Measurements from ENCODE around the gene AP4S1.
A peak's percentile ranks its signal among the peaks of the same experiment; 100 is the strongest.

The AP4S1 gene

GRCh38 chr14:31021576-31021949 lies 3.9 kb upstream of the AP4S1 start:
- Mint-ChIP-seq H3K9me3 (no peaks in the 10 kb centered on the region), H3K4me3 (no peak overlapping the region), H3K4me1 (peaks cover 30% of the 10 kb centered on the region), H3K27ac (no peak overlapping the region), H3K36me3 (peaks cover 25% of the 10 kb centered on the region), H3K27me3 (no peaks in the 10 kb centered on the region)
- CTCF ChIA-PET = no interaction called here
- DNase-seq = no peak

- Mint-ChIP-seq H3K27me3 (no peaks in the 10 kb centered on the region), H3K9me3 (no peaks in the 10 kb centered on the region), H3K36me3 (peaks cover 25% of the 10 kb centered on the region), H3K27ac (no peak overlapping the region), H3K4me1 (peaks cover 37% of the 10 kb centered on the region), H3K4me3 (no peak overlapping the region)
- no peak for DNase-seq
- CTCF ChIA-PET = no interaction called here
Observed at GRCh38 chr14:31022386-31022785, 3.1 kb upstream of the AP4S1 start.

DNA sequence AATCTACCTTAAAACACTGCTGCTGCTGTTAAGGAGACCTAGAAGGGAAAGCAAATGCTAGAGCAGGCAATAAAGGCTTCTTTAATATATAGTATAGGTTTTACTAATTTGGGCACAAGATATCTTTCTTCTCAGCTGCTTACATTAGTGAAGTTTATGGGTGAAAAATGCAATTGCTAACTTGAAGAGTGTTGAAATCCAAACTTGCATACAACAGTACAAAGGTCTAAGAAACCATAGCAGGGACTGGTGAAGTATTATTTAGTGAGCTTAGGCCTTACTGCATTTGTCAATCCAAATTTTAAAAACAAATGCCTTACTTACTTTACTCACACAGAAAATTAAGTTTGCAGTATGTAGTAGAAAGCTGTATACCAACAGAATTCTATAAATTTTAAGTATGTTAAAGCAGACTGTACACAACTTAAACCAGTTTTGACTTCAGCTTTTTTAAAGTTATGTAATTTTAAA lies 1.4 kb upstream of the AP4S1 start:
- H3K4me1 Mint-ChIP-seq = peaks cover 39% of the 10 kb centered on the region
- peak overlapping the region; percentile 85 for H3K4me3 Mint-ChIP-seq
- peaks cover 21% of the 10 kb centered on the region for H3K36me3 Mint-ChIP-seq
- CTCF ChIA-PET = no interaction called here
- H3K27me3 Mint-ChIP-seq = no peaks in the 10 kb centered on the region
- H3K9me3 Mint-ChIP-seq = no peaks in the 10 kb centered on the region
- DNase-seq = no peak
- no peak overlapping the region for H3K27ac Mint-ChIP-seq

GRCh38 chr14:31024577-31025366 lies 677 bp upstream of the AP4S1 start:
- no peak for DNase-seq
- H3K27me3 Mint-ChIP-seq = no peaks in the 10 kb centered on the region
- CTCF ChIA-PET = no interaction called here
- H3K27ac Mint-ChIP-seq = peak overlapping the region; percentile 80
- H3K36me3 Mint-ChIP-seq = peaks cover 21% of the 10 kb centered on the region
- H3K4me3 Mint-ChIP-seq = peak overlapping the region; percentile 85
- H3K9me3 Mint-ChIP-seq = no peaks in the 10 kb centered on the region
- peaks cover 42% of the 10 kb centered on the region for H3K4me1 Mint-ChIP-seq

GRCh38 chr14:31026077-31026449 lies 614 bp downstream of the AP4S1 start, which contains the start of gene STRN3:
TSS of gene STRN3 (minus strand) at chr14:31026379. CDS start at chr14:31026185, 194 bp downstream.
- Mint-ChIP-seq H3K9me3 (no peaks in the 10 kb centered on the region), H3K27ac (peak within 1 kb of the TSS; percentile 95), H3K36me3 (peaks cover 13% of the 10 kb centered on the region), H3K4me1 (peaks cover 45% of the 10 kb centered on the region), H3K27me3 (no peaks in the 10 kb centered on the region), H3K4me3 (peak within 1 kb of the TSS; percentile 85)
- CTCF ChIA-PET = no interaction called here
- DNase-seq = no peak

DNA sequence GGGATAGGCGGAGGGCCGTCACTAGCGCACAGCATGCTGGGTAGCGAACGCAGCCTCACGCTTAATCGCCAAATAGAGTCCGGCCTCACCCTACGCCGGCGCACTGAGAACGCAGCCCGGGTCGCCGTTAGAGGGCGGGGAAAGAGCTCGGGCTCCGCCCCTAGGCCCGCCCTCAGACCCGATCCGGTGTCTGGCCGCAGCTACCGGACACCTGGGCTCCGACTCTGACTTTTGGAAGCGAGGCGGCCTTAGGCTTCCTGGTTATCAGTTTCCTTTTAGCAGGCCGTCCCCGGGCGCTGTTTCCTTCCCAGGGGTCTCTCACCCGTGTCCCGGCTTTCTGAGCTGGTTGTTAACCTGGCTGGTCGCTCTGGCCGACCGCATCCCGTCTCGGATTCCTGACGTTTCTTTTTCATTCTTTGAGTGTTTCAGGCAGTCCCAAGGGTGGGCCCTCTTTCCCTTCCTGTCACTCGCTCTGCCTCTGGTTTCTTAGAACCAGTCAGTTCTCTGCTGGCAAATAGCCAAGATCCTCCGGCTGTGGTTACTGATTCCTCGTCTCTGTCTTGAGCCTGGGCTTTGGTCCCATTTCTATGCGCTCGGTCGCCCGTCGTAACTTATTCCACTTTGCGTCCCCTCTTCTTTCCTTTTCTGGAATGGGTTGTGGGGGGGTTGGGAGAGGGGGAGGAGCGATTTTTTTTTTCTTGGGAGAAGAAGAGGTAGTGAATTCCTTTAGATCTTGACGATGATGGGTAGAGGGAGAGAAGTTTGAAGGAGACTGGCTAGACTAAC lies 1.2 kb downstream of the AP4S1 start:
- H3K4me3 Mint-ChIP-seq = peak overlapping the region; percentile 85
- CTCF ChIA-PET = interaction anchor here (0.5 to 1.7 kb wide), 3 partner anchors 8 to 412 kb away, joined by 3 to 5 read pairs (median 3); no protein-coding TSS in a partner anchor

GRCh38 chr14:31027847-31028246 lies 2.4 kb downstream of the AP4S1 start:
- Mint-ChIP-seq H3K4me3 (no peak overlapping the region), H3K36me3 (peaks cover 3% of the 10 kb centered on the region), H3K4me1 (peaks cover 53% of the 10 kb centered on the region), H3K27ac (no peak overlapping the region), H3K9me3 (no peaks in the 10 kb centered on the region), H3K27me3 (no peaks in the 10 kb centered on the region)
- CTCF ChIA-PET = interaction anchor here (1.6 to 1.7 kb wide), 2 partner anchors 11 to 180 kb away, joined by 3 to 5 read pairs; partner anchors contain the start of gene HECTD1
- no peak for DNase-seq

More for the DNA sequence above, 1.2 kb downstream of the AP4S1 start:
- Mint-ChIP-seq H3K36me3 (peaks cover 7% of the 10 kb centered on the region), H3K27me3 (no peaks in the 10 kb centered on the region), H3K4me1 (peaks cover 46% of the 10 kb centered on the region), H3K9me3 (no peaks in the 10 kb centered on the region), H3K27ac (peak overlapping the region; percentile 95)
- DNase-seq = peak; percentile 93

DNA sequence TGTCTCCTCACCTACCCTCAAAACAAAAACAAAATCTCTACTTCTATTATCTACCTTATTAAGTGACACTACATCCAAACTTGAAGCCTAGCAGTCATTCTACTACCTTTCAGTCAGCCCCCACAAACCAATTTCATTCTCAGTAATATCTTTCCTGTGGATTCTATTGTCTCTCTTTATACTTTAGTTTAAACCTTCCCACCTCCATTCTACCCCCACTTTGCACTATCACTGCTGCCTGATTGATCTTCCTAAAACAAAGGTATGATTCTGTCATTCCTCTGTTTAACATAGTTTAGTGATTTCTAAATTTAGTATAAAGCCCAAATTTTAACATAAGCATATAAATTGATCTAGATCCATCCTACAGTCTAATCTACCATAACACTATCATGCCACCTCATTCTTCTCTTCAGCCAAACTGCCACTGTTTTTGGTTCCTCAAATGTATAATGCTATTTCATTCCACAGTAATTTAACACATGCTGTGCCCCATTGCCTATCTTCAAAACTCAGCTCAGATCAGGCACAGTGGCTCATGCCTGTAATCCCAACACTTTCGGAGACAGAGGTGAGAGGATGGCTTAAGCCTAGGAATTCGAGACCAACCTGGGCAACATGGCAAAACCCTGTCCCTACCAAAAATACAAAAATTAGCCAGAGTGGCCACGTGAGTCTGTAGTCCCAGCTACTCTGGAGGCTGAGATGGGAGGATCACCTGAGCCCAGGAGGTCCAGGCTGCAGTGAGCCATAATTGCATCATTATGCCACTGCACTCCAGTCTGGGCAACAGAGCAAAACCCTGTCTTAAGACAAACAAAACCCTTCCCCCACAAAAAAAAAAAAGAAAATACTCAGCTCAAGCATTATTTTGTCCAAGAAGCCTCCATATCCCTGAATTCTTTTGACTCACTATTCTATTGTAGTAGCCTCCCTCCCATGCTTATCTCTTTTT lies 3.8 kb downstream of the AP4S1 start:
- no peaks in the 10 kb centered on the region for H3K36me3 Mint-ChIP-seq
- no peaks in the 10 kb centered on the region for H3K27me3 Mint-ChIP-seq
- CTCF ChIA-PET = interaction anchor here (1.6 kb wide), 1 partner anchor 178 kb away, joined by 3 read pairs; the partner anchor contains the start of gene HECTD1
- no peak for DNase-seq
- H3K9me3 Mint-ChIP-seq = no peaks in the 10 kb centered on the region
- H3K4me1 Mint-ChIP-seq = peaks cover 43% of the 10 kb centered on the region
- H3K4me3 Mint-ChIP-seq = no peak overlapping the region
- H3K27ac Mint-ChIP-seq = no peak overlapping the region

DNA sequence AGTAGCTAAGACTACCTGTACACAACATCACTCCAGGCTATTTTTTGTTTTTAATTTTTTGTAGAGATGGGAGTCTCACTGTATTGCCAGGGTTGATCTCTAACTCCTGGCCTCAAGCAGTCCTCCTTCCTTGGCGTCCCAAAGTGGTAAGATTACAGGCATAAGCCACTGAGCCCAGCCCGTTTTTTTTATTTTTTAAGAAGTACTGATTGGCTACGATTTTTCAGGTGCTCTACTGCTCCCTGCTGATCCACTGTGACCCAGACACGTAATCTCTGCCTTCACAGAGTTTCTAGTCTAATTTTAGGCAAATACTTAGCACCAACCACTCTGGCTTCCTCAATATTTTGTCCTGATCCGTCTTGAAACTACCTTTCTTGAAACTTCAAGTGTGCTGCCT lies 5.0 kb downstream of the AP4S1 start:
- CTCF ChIA-PET = no interaction called here
- H3K27me3 Mint-ChIP-seq = no peaks in the 10 kb centered on the region
- DNase-seq = no peak
- H3K9me3 Mint-ChIP-seq = no peaks in the 10 kb centered on the region
- H3K27ac Mint-ChIP-seq = no peak overlapping the region
- no peaks in the 10 kb centered on the region for H3K36me3 Mint-ChIP-seq
- H3K4me1 Mint-ChIP-seq = peaks cover 35% of the 10 kb centered on the region
- H3K4me3 Mint-ChIP-seq = no peak overlapping the region

DNA sequence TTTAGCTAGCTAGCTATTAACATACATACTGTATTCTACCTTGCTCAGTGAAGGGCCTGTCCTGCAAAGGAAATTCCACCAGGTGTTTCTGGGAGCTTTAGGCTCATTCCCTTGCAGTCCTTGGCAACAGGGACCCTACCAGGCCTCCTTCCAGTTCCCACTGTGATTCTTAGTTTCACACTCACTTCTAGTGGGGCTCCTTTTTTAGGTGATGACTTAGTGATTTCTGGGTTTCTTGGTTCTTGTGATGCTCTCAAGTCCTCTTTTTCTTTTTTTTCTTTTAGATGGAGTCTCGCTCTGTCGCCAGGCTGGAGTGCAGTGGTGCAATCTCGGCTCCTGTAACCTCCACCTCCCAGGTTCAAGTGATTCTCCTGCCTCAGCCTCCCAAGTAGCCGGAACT lies 11.1 kb downstream of the AP4S1 start:
- Mint-ChIP-seq H3K27ac (no peak overlapping the region), H3K36me3 (no peaks in the 10 kb centered on the region), H3K4me3 (no peak overlapping the region), H3K4me1 (peaks cover 12% of the 10 kb centered on the region), H3K27me3 (no peaks in the 10 kb centered on the region), H3K9me3 (no peaks in the 10 kb centered on the region)
- CTCF ChIA-PET = no interaction called here
- DNase-seq = no peak

DNA sequence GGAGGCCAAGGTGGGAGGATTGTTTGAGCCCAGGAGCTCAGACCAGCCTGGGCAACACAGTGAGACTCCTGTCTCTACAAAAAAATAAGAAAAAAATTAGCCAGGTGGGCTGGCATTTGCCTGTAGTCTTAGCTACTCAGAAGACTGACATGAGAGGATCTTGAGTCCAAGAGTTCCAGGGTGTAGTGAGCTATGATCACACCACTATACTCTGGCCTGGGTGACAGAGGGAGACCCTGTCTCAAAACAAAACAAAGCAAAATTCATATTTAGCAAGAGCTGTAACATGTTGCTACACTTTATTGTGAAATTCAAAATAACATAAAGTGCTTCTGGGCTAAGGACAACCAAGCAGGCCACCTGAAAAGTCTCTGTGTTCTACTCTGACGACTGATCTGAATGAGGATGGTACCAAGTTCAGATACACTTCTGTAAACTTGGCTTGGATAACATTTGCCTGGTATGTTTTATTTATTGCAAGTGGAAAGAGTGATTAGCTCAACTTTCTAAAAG lies 12.3 kb downstream of the AP4S1 start:
- Mint-ChIP-seq H3K4me1 (peaks cover 2% of the 10 kb centered on the region), H3K36me3 (no peaks in the 10 kb centered on the region), H3K4me3 (no peak overlapping the region), H3K27me3 (no peaks in the 10 kb centered on the region), H3K9me3 (no peaks in the 10 kb centered on the region), H3K27ac (no peak overlapping the region)
- DNase-seq = no peak
- CTCF ChIA-PET = interaction anchor here (1.4 kb wide), 1 partner anchor 10 kb away, joined by 5 read pairs; no protein-coding TSS in a partner anchor

DNA sequence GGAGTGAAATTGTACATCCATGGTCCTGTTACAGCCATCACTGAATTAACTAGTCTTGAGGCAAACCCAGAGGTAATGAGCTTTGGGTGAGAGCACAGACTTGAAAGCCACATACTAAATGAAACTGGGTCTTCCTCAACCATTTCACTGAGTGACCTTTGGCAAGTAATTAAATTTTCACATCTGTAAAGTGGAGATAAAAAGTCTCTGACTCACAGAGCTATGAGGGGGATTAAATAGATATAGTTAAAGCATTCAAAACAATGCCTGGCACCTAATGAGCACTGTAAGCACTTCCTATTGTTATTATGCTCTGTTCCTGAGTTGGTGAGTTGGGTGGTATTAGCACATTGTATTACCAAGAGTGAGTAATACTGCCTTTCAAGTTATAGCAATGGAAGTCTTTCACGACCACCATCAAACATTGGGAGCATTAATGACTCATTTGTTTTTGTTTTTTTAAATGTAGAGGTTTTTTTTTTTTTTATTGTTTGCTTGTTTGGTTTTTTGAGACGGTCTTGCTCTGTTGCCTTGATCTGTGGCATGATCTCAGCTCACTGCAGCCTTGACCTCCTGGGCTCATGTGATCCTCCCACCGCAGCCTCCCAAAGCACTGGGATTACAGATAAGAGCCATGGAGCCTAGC lies 13.2 kb downstream of the AP4S1 start:
- CTCF ChIA-PET = interaction anchor here (0.7 to 1.4 kb wide), 2 partner anchors 11 to 1153 kb away, joined by 4 to 5 read pairs; no protein-coding TSS in a partner anchor

DNA sequence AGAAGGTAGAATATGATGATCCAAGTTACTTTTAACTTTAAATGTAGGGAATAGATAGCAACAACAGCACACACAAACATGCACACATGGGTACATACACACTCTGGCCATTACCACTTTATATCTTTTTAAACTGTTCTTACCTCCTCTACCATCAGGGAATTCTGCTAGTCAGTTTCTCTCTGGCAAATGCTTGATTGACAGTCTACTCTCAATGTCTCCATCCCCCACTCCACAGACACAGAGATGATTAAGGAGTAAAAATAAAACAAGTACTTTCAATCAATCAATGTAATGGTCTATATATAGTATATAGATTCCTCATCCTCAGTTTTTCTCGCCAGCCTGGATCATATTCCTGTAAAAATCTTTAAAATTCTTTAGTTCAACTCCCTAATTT lies 16.9 kb downstream of the AP4S1 start:
- H3K9me3 Mint-ChIP-seq = no peaks in the 10 kb centered on the region
- H3K36me3 Mint-ChIP-seq = peaks cover 1% of the 10 kb centered on the region

More for the DNA sequence above, 13.2 kb downstream of the AP4S1 start:
- Mint-ChIP-seq H3K27me3 (no peaks in the 10 kb centered on the region), H3K4me1 (no peaks in the 10 kb centered on the region), H3K9me3 (no peaks in the 10 kb centered on the region), H3K4me3 (no peak overlapping the region), H3K36me3 (no peaks in the 10 kb centered on the region), H3K27ac (no peak overlapping the region)
- no peak for DNase-seq

More for the DNA sequence above, 16.9 kb downstream of the AP4S1 start:
- Mint-ChIP-seq H3K4me3 (no peak overlapping the region), H3K27me3 (no peaks in the 10 kb centered on the region), H3K27ac (no peak overlapping the region), H3K4me1 (peaks cover 2% of the 10 kb centered on the region)
- CTCF ChIA-PET = no interaction called here
- no peak for DNase-seq
